NT2/D1 (cell line): ENCODE results near the gene TIAM1.

Source experiments
- DNase-seq: peaks from one replicate; pipeline ENCODE4 v3.0.0-alpha.2; 2011; ENCODE audit warnings: low read depth, low spot score
- H3K27me3 ChIP-seq: 2 replicates; pipeline ENCODE4 v1.6.0; 2011; ENCODE audit warnings: mild to moderate bottlenecking; ENCODE audit not compliant: insufficient read length, insufficient read depth
- H3K36me3 ChIP-seq: 2 replicates; pipeline ENCODE4 v1.6.1; 2011; ENCODE audit warnings: mild to moderate bottlenecking, low read length, mixed read lengths; ENCODE audit not compliant: insufficient read depth, insufficient read length
- H3K4me1 ChIP-seq: 2 replicates; pipeline ENCODE4 v1.5.1; 2011; ENCODE audit not compliant: insufficient read depth, insufficient read length
- H3K4me3 ChIP-seq: 2 replicates; pipeline ENCODE4 v1.5.1; 2011; ENCODE audit warnings: low read depth; ENCODE audit not compliant: insufficient read length
- H3K9ac ChIP-seq: 2 replicates; pipeline ENCODE4 v1.6.0; 2011; ENCODE audit warnings: low read depth; ENCODE audit not compliant: insufficient read length
- H3K9me3 ChIP-seq: 2 replicates; pipeline ENCODE4 v1.5.1; 2011; ENCODE audit warnings: mild to moderate bottlenecking, low read length; ENCODE audit not compliant: insufficient read depth
- SUZ12 ChIP-seq: IDR thresholded peaks from 2 replicates; pipeline ENCODE4 v1.6.1; 2011; ENCODE audit not compliant: insufficient read length, insufficient read depth; ENCODE audit errors: extremely low read depth
- YY1 ChIP-seq: IDR thresholded peaks from 2 replicates; pipeline ENCODE4 v1.6.1; 2011; ENCODE audit not compliant: insufficient read length, insufficient read depth
- ZNF274 ChIP-seq: IDR thresholded peaks from 2 replicates; pipeline ENCODE4 v1.6.1; 2011; ENCODE audit warnings: mild to moderate bottlenecking, low read depth, low read length

TIAM1 gene, protein sequence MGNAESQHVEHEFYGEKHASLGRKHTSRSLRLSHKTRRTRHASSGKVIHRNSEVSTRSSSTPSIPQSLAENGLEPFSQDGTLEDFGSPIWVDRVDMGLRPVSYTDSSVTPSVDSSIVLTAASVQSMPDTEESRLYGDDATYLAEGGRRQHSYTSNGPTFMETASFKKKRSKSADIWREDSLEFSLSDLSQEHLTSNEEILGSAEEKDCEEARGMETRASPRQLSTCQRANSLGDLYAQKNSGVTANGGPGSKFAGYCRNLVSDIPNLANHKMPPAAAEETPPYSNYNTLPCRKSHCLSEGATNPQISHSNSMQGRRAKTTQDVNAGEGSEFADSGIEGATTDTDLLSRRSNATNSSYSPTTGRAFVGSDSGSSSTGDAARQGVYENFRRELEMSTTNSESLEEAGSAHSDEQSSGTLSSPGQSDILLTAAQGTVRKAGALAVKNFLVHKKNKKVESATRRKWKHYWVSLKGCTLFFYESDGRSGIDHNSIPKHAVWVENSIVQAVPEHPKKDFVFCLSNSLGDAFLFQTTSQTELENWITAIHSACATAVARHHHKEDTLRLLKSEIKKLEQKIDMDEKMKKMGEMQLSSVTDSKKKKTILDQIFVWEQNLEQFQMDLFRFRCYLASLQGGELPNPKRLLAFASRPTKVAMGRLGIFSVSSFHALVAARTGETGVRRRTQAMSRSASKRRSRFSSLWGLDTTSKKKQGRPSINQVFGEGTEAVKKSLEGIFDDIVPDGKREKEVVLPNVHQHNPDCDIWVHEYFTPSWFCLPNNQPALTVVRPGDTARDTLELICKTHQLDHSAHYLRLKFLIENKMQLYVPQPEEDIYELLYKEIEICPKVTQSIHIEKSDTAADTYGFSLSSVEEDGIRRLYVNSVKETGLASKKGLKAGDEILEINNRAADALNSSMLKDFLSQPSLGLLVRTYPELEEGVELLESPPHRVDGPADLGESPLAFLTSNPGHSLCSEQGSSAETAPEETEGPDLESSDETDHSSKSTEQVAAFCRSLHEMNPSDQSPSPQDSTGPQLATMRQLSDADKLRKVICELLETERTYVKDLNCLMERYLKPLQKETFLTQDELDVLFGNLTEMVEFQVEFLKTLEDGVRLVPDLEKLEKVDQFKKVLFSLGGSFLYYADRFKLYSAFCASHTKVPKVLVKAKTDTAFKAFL (N-terminal part only)

GRCh38 chr21:31343680-31344480, at the start of gene TIAM1:
TSS of gene TIAM1 (minus strand) at chr21:31344261. CDS start at chr21:31266972, 77,289 bp downstream.
- TF ChIP-seq SUZ12 = no peak
- no peak for TF ChIP-seq ZNF274
- no peak for TF ChIP-seq YY1

GRCh38 chr21:31387560-31388186, 43.6 kb upstream of the TIAM1 start:
- Histone ChIP-seq H3K4me1 (no peaks in the 10 kb centered on the region), H3K27me3 (no peaks in the 10 kb centered on the region), H3K36me3 (no peaks in the 10 kb centered on the region), H3K9me3 (no peaks in the 10 kb centered on the region), H3K4me3 (no peak overlapping the region), H3K9ac (no peak overlapping the region)
- TF ChIP-seq ZNF274 (no peak), SUZ12 (no peak), YY1 (no peak)
- DNase-seq = no peak

More at GRCh38 chr21:31343680-31344480, at the start of gene TIAM1:
- Histone ChIP-seq H3K27me3 (peaks cover 3% of the 10 kb centered on the region), H3K4me1 (no peaks in the 10 kb centered on the region), H3K4me3 (peak within 1 kb of the TSS; percentile 72), H3K9ac (peak within 1 kb of the TSS; percentile 82), H3K9me3 (no peaks in the 10 kb centered on the region), H3K36me3 (peaks cover 4% of the 10 kb centered on the region)
- peak; percentile 51 for DNase-seq

DNA sequence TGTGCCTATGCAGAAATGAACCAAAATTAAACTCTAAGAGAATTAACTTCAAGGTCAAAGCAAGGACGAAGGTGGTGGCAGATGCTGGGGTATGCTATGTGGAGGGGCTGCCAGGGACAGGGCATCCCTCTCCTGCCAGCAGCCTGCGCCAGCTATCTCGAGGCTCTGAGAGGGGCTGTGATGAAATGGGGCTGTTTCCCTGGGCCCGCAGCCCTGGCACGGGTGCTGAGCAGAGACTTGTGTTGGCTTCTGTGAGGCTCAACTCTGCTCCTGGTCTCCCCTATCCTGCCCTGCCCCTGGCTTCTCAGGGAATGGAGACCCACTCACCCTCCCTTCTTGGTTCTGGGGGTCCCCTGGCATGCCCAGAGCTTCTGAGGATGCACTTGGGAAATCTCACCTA, 41.9 kb upstream of the TIAM1 start:
- TF ChIP-seq ZNF274 (no peak), SUZ12 (no peak), YY1 (no peak)
- Histone ChIP-seq H3K9ac (no peak overlapping the region), H3K36me3 (no peaks in the 10 kb centered on the region), H3K9me3 (no peaks in the 10 kb centered on the region), H3K27me3 (no peaks in the 10 kb centered on the region), H3K4me3 (no peak overlapping the region), H3K4me1 (no peaks in the 10 kb centered on the region)
- no peak for DNase-seq

GRCh38 chr21:31383770-31384169, 39.7 kb upstream of the TIAM1 start:
- Histone ChIP-seq H3K9ac (no peak overlapping the region), H3K9me3 (no peaks in the 10 kb centered on the region), H3K4me1 (no peaks in the 10 kb centered on the region), H3K4me3 (no peak overlapping the region), H3K27me3 (no peaks in the 10 kb centered on the region), H3K36me3 (no peaks in the 10 kb centered on the region)
- no peak for DNase-seq
- TF ChIP-seq ZNF274 (no peak), SUZ12 (no peak), YY1 (no peak)

GRCh38 chr21:31382060-31382459, 38.0 kb upstream of the TIAM1 start:
- TF ChIP-seq SUZ12 (no peak), YY1 (no peak), ZNF274 (no peak)
- no peak overlapping the region for H3K9ac ChIP-seq
- no peak for DNase-seq
- H3K27me3 ChIP-seq = no peaks in the 10 kb centered on the region
- no peak overlapping the region for H3K4me3 ChIP-seq
- no peaks in the 10 kb centered on the region for H3K36me3 ChIP-seq
- no peaks in the 10 kb centered on the region for H3K9me3 ChIP-seq
- no peaks in the 10 kb centered on the region for H3K4me1 ChIP-seq

- Histone ChIP-seq H3K9me3 (no peaks in the 10 kb centered on the region), H3K9ac (no peak overlapping the region), H3K36me3 (no peaks in the 10 kb centered on the region), H3K4me3 (no peak overlapping the region), H3K27me3 (no peaks in the 10 kb centered on the region), H3K4me1 (no peaks in the 10 kb centered on the region)
- TF ChIP-seq SUZ12 = no peak
- DNase-seq = no peak
These were observed 32.2 kb upstream of the TIAM1 start for GRCh38 chr21:31376301-31376700.
